A549 treated with AZD2906 at 1 μM for 4 hours (cell line): ENCODE data around the gene HMGCR. TPM values are rescaled to one million over a fixed set of nuclear protein-coding genes. Genes with fewer than 3 reads are reported as not detected.

Experiments used
- total RNA-seq: library from RNA; stranded (reverse); fragments of 200-300 nt; extraction: Qiagen RNA extraction; gene quantifications from 5 replicates; pipeline ENCODE4 v1.2.3, GENCODE V29; 2022

Gene HMGCR
- 20.6 to 26.9 TPM (median 21.8 TPM) in 5 replicates for total RNA-seq

GRCh38 chr5:75336615-75337336 lies at the start of gene HMGCR:
HMGCR (plus strand) TSS chr5:75337220; CDS start chr5:75342606, 5,386 bp downstream.

Other genes with a start within 250 kb of the HMGCR start
- gene ANKRD31, start 100.3 kb upstream of the HMGCR start, total RNA-seq: 0.03 to 0.07 TPM (median 0.06 TPM) in 5 replicates
- 18.6 to 25.4 TPM (median 20.9 TPM) in 5 replicates for gene CERT1, start 174.4 kb downstream of the HMGCR start, total RNA-seq
- gene POLK, start 174.7 kb downstream of the HMGCR start, total RNA-seq: 7.8 to 12.4 TPM (median 10.0 TPM) in 5 replicates